Neural cell (in vitro differentiated cells): ENCODE results near the gene SP4. TPM values are rescaled to one million over a fixed set of nuclear protein-coding genes. Genes with fewer than 3 reads are reported as not detected.

ENCODE experiments used
- H2AFZ ChIP-seq: fragments of 200-600, 300-800 bp; sonication (generic), shearing (Covaris generic); 2 replicates; pipeline ENCODE4 v1.6.0; 2014; ENCODE audit warnings: low read depth, mild to moderate bottlenecking, antibody characterized with exemption, low read length, moderate library complexity
- H3F3A ChIP-seq: fragments of 200-600 bp; shearing (Covaris generic); 2 replicates; pipeline ENCODE4 v1.6.1; 2016; ENCODE audit warnings: mild to moderate bottlenecking, moderate library complexity, mixed read lengths, antibody characterized with exemption, low read length; ENCODE audit not compliant: insufficient read depth, poor library complexity, severe bottlenecking
- H3K27ac ChIP-seq: fragments of 200-600, 300-800 bp; sonication (generic), shearing (Covaris generic); 2 replicates; pipeline ENCODE4 v1.5.1; 2014; ENCODE audit warnings: mild to moderate bottlenecking, low read length, moderate library complexity
- H3K27me3 ChIP-seq: fragments of 300-800, 200-600 bp; sonication (generic), shearing (Covaris generic); 2 replicates; pipeline ENCODE4 v1.6.0; 2014; ENCODE audit warnings: mild to moderate bottlenecking, low read depth, low read length, moderate library complexity; ENCODE audit not compliant: insufficient read depth
- H3K36me3 ChIP-seq: fragments of 300-800, 200-600 bp; sonication (generic), shearing (Covaris generic); 2 replicates; pipeline ENCODE4 v1.5.1; 2014; ENCODE audit warnings: mild to moderate bottlenecking, antibody characterized with exemption, low read length, moderate library complexity; ENCODE audit not compliant: insufficient read depth
- H3K4me2 ChIP-seq: fragments of 300-800, 200-600 bp; sonication (generic), shearing (Covaris generic); 2 replicates; pipeline ENCODE4 v1.6.0; 2014; ENCODE audit warnings: mild to moderate bottlenecking, low read length
- H3K4me3 ChIP-seq: fragments of 300-800, 200-600 bp; sonication (generic), shearing (Covaris generic); 2 replicates; pipeline ENCODE4 v1.5.1; 2014; ENCODE audit warnings: mild to moderate bottlenecking, low read length, moderate library complexity
- H3K79me2 ChIP-seq: fragments of 200-600 bp; shearing (Covaris generic); replicated peaks from 2 replicates; pipeline ENCODE4 v1.6.0; 2014; ENCODE audit warnings: mild to moderate bottlenecking, low read length, moderate library complexity; ENCODE audit not compliant: insufficient read depth
- H3K9ac ChIP-seq: fragments of 300-800, 200-600 bp; sonication (generic), shearing (Covaris generic); 2 replicates; pipeline ENCODE4 v1.6.1; 2016; ENCODE audit warnings: mild to moderate bottlenecking, low read length, mixed read lengths
- H3K9me2 ChIP-seq: fragments of 200-600 bp; shearing (Covaris generic); 2 replicates; pipeline ENCODE4 v1.6.1; 2016; ENCODE audit warnings: mild to moderate bottlenecking, low read length, mixed read lengths; ENCODE audit not compliant: insufficient read depth
- H3K9me3 ChIP-seq: fragments of 200-600, 300-800 bp; sonication (generic), shearing (Covaris generic); 2 replicates; pipeline ENCODE4 v1.6.1; 2016; ENCODE audit warnings: mild to moderate bottlenecking, mixed run types, low read length, moderate library complexity, mixed read lengths
- H4K20me1 ChIP-seq: fragments of 200-600 bp; shearing (Covaris generic); 2 replicates; pipeline ENCODE4 v1.6.1; 2016; ENCODE audit warnings: mild to moderate bottlenecking, mixed run types; ENCODE audit not compliant: insufficient read depth
- EP300 ChIP-seq: fragments of 450-650 bp; conservative IDR thresholded peaks from 2 replicates; pipeline ENCODE4 v1.6.1; 2014; ENCODE audit warnings: antibody characterized with exemption, mild to moderate bottlenecking, moderate library complexity; ENCODE audit not compliant: poor library complexity, severe bottlenecking
- EZH2 ChIP-seq: fragments of 200-600, 300-800 bp; shearing (Covaris generic), sonication (generic); IDR thresholded peaks from 2 replicates; pipeline ENCODE4 v1.6.1; 2014; ENCODE audit warnings: antibody characterized with exemption, low read length, borderline replicate concordance, mild to moderate bottlenecking; ENCODE audit not compliant: insufficient read depth, poor library complexity, severe bottlenecking
- MXI1 ChIP-seq: fragments of 450-650 bp; conservative IDR thresholded peaks from 2 replicates; pipeline ENCODE4 v1.6.1; 2014; ENCODE audit warnings: antibody characterized with exemption, mild to moderate bottlenecking; ENCODE audit not compliant: poor library complexity, severe bottlenecking
- POLR2AphosphoS5 ChIP-seq: IDR thresholded peaks from 2 replicates; pipeline ENCODE4 v1.6.1; 2012
- RAD21 ChIP-seq: fragments of 450-650 bp; conservative IDR thresholded peaks from 2 replicates; pipeline ENCODE4 v1.6.1; 2014; ENCODE audit warnings: antibody characterized with exemption, mild to moderate bottlenecking, moderate library complexity
- SMC3 ChIP-seq: fragments of 450-650 bp; conservative IDR thresholded peaks from 2 replicates; pipeline ENCODE4 v1.6.1; 2014; ENCODE audit warnings: antibody characterized with exemption, mild to moderate bottlenecking, moderate library complexity; ENCODE audit not compliant: poor library complexity
- TAF1 ChIP-seq: IDR thresholded peaks from 2 replicates; pipeline ENCODE4 v1.6.1; 2012; ENCODE audit warnings: low read depth
- polyA plus RNA-seq: library from polyadenylated mRNA; depleted of rRNA; stranded (reverse); fragments of >200 nt; gene quantifications from 2 replicates; pipeline ENCODE4 v1.2.3, GENCODE V29; 2014
- TF ChIP-seq, protein P1 (sequence below): IDR thresholded peaks from 2 replicates; pipeline ENCODE4 v1.6.1; 2012; ENCODE audit warnings: borderline replicate concordance
- TF ChIP-seq, protein P2 (sequence below): fragments of 450-650 bp; IDR thresholded peaks from 2 replicates; pipeline ENCODE4 v1.5.1; 2014; ENCODE audit warnings: antibody characterized with exemption, mild to moderate bottlenecking, moderate library complexity; ENCODE audit not compliant: poor library complexity, severe bottlenecking

Gene SP4
- polyA plus RNA-seq, 1 donor from 2014 or later, result 27.8 TPM

DNA sequence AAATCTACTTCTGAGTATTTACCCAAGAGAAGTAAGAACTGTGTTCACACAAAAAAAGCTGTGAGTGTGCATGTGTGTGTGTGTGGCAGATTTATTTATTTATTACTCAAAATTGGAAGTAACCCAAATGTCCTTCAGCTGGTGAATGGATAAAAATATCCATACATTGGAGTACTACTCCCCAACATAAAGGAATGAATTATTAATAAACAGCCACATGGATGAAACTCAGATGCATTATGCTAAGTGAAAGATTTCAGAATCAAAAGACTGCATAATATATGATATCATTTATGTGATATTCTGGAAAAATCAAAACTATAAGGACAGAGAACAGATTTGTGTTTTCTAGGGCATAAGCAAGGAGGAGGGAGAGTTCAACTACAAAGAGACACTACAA lies 67.8 kb downstream of the SP4 start:
- no peaks in the 10 kb centered on the region for H3K9me3 ChIP-seq
- no peak for TF ChIP-seq SMC3
- TF ChIP-seq, protein P1, sequence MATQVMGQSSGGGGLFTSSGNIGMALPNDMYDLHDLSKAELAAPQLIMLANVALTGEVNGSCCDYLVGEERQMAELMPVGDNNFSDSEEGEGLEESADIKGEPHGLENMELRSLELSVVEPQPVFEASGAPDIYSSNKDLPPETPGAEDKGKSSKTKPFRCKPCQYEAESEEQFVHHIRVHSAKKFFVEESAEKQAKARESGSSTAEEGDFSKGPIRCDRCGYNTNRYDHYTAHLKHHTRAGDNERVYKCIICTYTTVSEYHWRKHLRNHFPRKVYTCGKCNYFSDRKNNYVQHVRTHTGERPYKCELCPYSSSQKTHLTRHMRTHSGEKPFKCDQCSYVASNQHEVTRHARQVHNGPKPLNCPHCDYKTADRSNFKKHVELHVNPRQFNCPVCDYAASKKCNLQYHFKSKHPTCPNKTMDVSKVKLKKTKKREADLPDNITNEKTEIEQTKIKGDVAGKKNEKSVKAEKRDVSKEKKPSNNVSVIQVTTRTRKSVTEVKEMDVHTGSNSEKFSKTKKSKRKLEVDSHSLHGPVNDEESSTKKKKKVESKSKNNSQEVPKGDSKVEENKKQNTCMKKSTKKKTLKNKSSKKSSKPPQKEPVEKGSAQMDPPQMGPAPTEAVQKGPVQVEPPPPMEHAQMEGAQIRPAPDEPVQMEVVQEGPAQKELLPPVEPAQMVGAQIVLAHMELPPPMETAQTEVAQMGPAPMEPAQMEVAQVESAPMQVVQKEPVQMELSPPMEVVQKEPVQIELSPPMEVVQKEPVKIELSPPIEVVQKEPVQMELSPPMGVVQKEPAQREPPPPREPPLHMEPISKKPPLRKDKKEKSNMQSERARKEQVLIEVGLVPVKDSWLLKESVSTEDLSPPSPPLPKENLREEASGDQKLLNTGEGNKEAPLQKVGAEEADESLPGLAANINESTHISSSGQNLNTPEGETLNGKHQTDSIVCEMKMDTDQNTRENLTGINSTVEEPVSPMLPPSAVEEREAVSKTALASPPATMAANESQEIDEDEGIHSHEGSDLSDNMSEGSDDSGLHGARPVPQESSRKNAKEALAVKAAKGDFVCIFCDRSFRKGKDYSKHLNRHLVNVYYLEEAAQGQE, result no peak
- no peak for TF ChIP-seq POLR2AphosphoS5
- no peak for TF ChIP-seq MXI1
- TF ChIP-seq TAF1, result no peak
- no peak for TF ChIP-seq EZH2
- no peak for TF ChIP-seq RAD21
- no peak for TF ChIP-seq EP300
- TF ChIP-seq, protein P2, sequence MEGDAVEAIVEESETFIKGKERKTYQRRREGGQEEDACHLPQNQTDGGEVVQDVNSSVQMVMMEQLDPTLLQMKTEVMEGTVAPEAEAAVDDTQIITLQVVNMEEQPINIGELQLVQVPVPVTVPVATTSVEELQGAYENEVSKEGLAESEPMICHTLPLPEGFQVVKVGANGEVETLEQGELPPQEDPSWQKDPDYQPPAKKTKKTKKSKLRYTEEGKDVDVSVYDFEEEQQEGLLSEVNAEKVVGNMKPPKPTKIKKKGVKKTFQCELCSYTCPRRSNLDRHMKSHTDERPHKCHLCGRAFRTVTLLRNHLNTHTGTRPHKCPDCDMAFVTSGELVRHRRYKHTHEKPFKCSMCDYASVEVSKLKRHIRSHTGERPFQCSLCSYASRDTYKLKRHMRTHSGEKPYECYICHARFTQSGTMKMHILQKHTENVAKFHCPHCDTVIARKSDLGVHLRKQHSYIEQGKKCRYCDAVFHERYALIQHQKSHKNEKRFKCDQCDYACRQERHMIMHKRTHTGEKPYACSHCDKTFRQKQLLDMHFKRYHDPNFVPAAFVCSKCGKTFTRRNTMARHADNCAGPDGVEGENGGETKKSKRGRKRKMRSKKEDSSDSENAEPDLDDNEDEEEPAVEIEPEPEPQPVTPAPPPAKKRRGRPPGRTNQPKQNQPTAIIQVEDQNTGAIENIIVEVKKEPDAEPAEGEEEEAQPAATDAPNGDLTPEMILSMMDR, result no peak
- no peak overlapping the region for H3K9ac ChIP-seq

DNA sequence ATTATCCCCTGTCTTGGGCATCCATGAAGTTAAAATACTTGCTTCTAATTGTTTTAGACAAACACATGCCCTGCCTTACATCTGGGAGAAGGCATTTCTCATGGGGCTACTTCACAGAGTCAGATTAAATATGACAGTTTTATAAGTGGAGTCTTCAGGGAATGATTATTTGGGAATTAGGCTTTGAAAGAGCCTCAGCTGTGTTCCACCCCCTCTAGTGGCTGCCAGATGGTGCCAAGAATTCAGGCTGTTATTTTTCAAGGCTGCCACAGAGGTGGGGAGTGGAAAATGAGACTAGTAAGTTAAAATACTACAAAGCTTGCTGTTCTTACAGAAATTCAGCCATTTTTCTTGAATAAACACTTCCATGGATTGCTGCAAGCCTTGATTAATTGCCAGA lies 69.2 kb downstream of the SP4 start:
- Histone ChIP-seq H3K4me2 (no peak overlapping the region), H2AFZ (no peak overlapping the region), H4K20me1 (no peaks in the 10 kb centered on the region), H3K9ac (no peak overlapping the region), H3K27me3 (no peaks in the 10 kb centered on the region), H3K27ac (no peak overlapping the region), H3F3A (no peaks in the 10 kb centered on the region), H3K4me3 (no peak overlapping the region), H3K79me2 (no peaks in the 10 kb centered on the region), H3K36me3 (peaks cover 8% of the 10 kb centered on the region), H3K9me2 (no peaks in the 10 kb centered on the region), H3K9me3 (no peaks in the 10 kb centered on the region)
- TF ChIP-seq, protein P1, result no peak
- TF ChIP-seq, protein P2, result no peak
- TF ChIP-seq EP300 (no peak), EZH2 (no peak), MXI1 (no peak), TAF1 (no peak), POLR2AphosphoS5 (no peak), SMC3 (no peak), RAD21 (no peak)

More for the DNA sequence above, 67.8 kb downstream of the SP4 start:
- Histone ChIP-seq H3K27ac (no peak overlapping the region), H3K36me3 (peaks cover 8% of the 10 kb centered on the region), H3K9me2 (no peaks in the 10 kb centered on the region), H3K27me3 (no peaks in the 10 kb centered on the region), H4K20me1 (no peaks in the 10 kb centered on the region), H3K4me2 (no peak overlapping the region), H3F3A (no peaks in the 10 kb centered on the region), H2AFZ (no peak overlapping the region), H3K4me3 (no peak overlapping the region), H3K79me2 (no peaks in the 10 kb centered on the region)
